HG03442 (cell line): Measurements from ENCODE around the gene CDKN1B.

ENCODE experiments used
- ATAC-seq: cut with Tn5 transposase; IDR thresholded peaks from one replicate; pipeline ENCODE4 v1.9.1; 2021; ENCODE audit warnings: mild to moderate bottlenecking, moderate library complexity; ENCODE audit not compliant: unreplicated experiment

CDKN1B gene

GRCh38 chr12:12700254-12700653 is 16.9 kb upstream of the CDKN1B start:
- no peak for ATAC-seq

- no peak for ATAC-seq
Observed at GRCh38 chr12:12701457-12701856, 15.7 kb upstream of the CDKN1B start.

- peak; percentile 53 for ATAC-seq
Observed at GRCh38 chr12:12704593-12705230, 12.5 kb upstream of the CDKN1B start.

DNA sequence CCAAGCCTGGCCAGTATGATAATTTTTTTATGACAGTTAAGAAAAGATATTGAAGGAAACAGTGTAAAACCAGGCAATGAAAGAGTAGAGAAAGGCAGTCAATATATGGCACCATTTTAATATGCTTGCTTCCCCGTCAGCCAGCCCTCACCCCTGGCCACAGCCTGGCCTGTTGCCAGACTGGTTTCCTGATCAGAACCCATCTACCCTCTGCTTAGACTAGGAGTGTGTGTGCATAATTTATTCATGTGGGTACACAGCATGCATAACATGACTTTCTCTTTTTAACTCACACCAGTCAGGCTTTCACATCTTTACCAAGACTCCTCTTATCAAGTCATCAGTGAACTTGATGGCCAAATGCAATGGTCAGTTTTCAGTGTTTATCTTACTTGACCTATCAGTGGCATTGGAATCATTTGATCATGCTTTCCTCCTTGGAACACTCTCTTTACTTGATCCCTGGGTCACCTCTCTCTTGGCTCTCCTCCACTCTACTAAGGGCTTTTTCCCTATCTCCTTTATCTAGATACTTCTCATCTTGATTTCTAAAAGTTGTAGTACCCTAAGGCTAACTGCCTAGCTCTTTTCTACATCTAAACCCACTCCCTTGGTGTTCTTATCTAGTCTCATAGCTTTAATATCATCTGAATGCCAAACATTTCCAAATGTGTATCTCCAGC is 11.2 kb upstream of the CDKN1B start:
- no peak for ATAC-seq

- ATAC-seq = no peak
Observed at GRCh38 chr12:12713932-12714275, 3.3 kb upstream of the CDKN1B start.

DNA sequence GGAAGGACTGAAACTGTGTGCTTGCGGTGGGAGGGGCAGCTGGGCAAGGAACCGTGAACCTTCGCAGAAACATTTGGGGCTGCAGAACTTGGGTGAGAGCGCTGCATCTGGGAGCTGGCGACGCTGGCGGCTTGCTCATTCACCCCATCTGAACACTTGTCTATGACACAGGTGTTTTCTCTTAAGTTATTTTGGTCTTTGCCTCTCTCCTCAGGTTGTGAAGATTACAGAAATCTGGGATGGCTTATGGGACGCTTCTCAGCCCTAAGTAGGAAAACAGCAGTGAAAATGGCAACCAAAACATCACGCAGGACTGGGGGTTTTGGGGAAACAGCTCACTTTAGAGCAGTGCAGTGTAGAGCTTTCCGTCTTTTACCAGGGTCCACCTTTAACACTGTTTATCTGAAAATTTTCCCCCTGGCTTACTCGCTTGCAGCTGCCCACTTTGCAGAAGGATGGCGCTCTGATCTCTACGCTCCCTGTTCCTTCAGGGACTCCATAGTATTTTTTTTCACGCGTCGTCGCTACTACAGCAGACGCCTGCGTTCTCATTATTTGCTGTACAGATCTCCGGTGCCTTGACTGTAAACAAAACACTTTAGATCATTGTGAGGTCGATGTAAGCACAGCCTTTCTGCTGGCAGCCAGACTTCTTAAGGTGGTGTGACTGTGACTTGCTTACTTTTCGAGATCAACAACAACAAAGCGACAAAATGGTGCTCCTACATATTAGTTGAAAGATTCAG is 2.7 kb upstream of the CDKN1B start:
- ATAC-seq = peak; percentile 27

GRCh38 chr12:12715128-12715458 is 2.1 kb upstream of the CDKN1B start:
- ATAC-seq = no peak

DNA sequence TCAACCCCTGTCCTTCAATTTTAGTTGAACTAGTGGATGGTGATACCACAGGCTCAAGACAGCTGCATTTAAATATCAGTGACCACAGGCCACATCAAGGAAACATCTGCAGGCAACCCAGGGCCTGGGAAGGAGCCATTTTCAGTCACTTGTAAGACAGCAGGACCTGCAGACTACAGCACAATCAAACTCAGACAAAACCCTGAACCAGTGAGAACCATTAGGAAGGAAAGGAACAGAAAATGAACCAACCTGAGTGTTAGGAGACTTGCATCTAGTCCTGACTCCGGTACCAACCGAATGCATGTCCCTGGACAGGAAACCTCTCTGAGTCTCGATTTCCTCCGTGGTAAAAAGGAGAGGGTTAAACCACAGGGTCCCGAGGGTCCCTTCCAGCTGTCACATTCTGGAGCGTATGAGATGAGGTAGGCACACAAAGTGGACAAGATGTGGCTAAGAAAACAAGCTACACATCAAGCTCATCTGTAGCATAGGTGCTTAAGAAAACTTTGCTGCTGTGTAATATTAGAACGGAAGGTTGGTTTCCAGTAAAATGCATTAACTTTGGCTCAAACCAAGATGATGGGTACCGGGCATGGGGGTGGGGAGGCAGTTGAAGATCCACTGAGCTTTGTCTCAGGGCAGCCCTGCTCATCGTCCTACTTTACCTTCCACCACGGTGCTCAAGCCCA is 1.6 kb upstream of the CDKN1B start:
- ATAC-seq = peak; percentile 23

DNA sequence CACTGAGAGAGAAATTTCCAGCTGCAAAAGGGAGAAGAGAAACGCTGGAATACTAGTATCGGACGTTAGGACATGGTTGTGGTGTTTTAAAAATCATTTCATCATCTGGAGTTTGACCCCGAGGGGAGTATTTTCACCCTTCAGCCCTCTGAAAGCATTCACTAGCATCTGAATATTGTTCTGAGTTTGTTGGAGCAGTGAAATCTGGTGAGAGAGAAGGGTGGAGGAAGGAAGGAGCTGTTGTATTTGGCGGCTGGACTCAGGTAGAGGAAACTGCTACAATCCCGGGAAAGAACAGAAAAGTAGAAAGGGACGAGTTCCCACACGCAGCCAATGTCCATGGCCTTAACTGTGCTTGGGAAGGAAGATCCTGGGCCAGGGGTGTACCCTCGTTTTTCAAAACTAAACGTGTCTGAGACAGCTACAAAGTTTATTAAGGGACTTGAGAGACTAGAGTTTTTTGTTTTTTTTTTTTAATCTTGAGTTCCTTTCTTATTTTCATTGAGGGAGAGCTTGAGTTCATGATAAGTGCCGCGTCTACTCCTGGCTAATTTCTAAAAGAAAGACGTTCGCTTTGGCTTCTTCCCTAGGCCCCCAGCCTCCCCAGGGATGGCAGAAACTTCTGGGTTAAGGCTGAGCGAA is 896 bp upstream of the CDKN1B start:
- no peak for ATAC-seq

DNA sequence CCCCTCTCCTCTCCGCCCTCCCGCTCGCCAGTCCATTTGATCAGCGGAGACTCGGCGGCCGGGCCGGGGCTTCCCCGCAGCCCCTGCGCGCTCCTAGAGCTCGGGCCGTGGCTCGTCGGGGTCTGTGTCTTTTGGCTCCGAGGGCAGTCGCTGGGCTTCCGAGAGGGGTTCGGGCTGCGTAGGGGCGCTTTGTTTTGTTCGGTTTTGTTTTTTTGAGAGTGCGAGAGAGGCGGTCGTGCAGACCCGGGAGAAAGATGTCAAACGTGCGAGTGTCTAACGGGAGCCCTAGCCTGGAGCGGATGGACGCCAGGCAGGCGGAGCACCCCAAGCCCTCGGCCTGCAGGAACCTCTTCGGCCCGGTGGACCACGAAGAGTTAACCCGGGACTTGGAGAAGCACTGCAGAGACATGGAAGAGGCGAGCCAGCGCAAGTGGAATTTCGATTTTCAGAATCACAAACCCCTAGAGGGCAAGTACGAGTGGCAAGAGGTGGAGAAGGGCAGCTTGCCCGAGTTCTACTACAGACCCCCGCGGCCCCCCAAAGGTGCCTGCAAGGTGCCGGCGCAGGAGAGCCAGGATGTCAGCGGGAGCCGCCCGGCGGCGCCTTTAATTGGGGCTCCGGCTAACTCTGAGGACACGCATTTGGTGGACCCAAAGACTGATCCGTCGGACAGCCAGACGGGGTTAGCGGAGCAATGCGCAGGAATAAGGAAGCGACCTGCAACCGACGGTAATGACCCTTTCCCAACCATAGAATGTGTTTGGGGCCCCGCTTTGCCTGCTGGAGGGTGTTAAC is 615 bp downstream of the CDKN1B start:
- ATAC-seq = peak; percentile 13

DNA sequence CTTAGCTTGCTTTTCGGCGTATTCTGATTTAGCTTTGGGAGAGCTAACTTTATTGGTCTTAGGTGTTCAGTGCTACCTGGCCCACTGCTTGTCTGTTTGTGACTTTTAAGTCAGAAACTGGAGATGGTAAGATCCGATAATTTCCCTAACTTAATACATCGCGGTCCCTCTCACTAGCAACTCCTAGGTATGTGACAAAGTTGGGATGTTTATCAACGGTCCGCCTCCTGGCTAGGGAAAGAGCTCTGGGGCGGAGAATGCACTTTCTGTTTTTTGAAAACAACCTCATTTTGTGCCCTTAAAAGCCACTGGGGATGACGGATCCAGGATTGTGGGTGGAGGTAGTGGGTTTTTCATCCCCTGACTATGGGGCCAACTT is 1.2 kb downstream of the CDKN1B start:
- no peak for ATAC-seq

DNA sequence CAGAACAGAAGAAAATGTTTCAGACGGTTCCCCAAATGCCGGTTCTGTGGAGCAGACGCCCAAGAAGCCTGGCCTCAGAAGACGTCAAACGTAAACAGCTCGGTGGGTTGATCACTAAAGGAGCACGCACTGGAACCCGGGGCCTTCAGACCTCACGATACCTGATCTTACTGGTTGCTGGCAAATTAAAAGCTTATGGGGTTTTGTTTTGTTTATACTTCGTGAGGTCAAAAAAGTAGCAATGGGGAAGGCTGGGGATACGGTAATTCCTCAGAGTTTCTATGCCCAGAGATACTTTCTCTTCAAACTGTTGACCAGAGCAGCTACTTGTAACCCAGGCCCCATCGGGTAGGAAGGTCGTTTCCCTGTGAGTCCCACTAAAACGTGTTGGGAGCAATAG is 1.7 kb downstream of the CDKN1B start:
- no peak for ATAC-seq

GRCh38 chr12:12719496-12719895 is 2.3 kb downstream of the CDKN1B start:
- ATAC-seq = no peak

- no peak for ATAC-seq
Observed at GRCh38 chr12:12720052-12720451, 2.9 kb downstream of the CDKN1B start.

GRCh38 chr12:12720672-12721161 is 3.5 kb downstream of the CDKN1B start:
- ATAC-seq = no peak

GRCh38 chr12:12721176-12721751 is 4.1 kb downstream of the CDKN1B start:
- ATAC-seq = no peak

DNA sequence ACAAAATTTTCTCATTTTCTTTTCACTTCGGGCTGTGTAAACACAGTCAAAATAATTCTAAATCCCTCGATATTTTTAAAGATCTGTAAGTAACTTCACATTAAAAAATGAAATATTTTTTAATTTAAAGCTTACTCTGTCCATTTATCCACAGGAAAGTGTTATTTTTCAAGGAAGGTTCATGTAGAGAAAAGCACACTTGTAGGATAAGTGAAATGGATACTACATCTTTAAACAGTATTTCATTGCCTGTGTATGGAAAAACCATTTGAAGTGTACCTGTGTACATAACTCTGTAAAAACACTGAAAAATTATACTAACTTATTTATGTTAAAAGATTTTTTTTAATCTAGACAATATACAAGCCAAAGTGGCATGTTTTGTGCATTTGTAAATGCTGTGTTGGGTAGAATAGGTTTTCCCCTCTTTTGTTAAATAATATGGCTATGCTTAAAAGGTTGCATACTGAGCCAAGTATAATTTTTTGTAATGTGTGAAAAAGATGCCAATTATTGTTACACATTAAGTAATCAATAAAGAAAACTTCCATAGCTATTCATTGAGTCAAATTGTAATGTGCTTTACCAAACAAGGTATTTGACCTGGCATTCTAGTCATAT is 4.8 kb downstream of the CDKN1B start:
- ATAC-seq = no peak

- no peak for ATAC-seq
Observed at GRCh38 chr12:12722435-12723148, 5.4 kb downstream of the CDKN1B start.

DNA sequence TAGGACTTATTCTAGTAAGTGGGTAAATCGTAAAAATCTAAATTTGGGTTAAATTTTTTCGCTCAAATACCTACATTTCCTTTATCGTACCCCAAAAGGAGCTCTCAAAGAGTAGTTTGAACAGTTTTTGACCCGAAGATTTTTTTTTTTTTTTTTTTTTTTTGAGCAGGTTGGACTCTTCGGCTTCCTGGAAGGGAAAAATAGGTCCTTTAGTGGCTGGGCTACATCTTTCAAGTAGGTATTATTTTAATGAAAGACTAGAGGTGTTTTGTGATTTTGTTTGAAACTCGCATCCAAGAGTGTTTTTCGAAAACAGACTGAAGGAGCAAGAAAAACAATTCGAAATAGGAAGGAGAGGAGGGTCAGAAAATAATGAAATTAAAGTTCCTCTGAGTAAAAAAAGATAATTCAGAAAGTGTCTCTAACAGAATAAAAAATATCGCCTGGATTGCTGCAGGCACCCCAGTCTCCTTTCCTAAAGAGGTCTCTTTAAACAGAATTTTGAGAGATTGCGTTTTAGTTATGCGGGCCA is 6.0 kb downstream of the CDKN1B start:
- no peak for ATAC-seq
